NCI-H2196 (cell line): ENCODE results near the gene ATRNL1.

Source experiments
- DNase-seq: peaks from one replicate; lab custom pipeline; 2025; ENCODE audit not compliant: unreplicated experiment; lab: John Stamatoyannopoulos, UW

The ATRNL1 gene

GRCh38 chr10:115942101-115942500 is 848.9 kb downstream of the ATRNL1 start:
- no peak for DNase-seq

GRCh38 chr10:115944538-115944937 is 851.4 kb downstream of the ATRNL1 start:
- DNase-seq = no peak

- no peak for DNase-seq
Measured at GRCh38 chr10:115945701-115946445, 852.7 kb downstream of the ATRNL1 start.

GRCh38 chr10:115947104-115947503 is 853.9 kb downstream of the ATRNL1 start:
- no peak for DNase-seq

GRCh38 chr10:115948465-115948864 is 855.3 kb downstream of the ATRNL1 start:
- DNase-seq = no peak

- no peak for DNase-seq
Measured at GRCh38 chr10:115949282-115949844, 856.2 kb downstream of the ATRNL1 start.

GRCh38 chr10:115950320-115950719 is 857.2 kb downstream of the ATRNL1 start:
- no peak for DNase-seq

- DNase-seq = no peak
Measured at GRCh38 chr10:115951242-115951641, 858.1 kb downstream of the ATRNL1 start.

GRCh38 chr10:115953281-115953680 is 860.1 kb downstream of the ATRNL1 start:
- no peak for DNase-seq

GRCh38 chr10:115953968-115954367 is 860.8 kb downstream of the ATRNL1 start:
- DNase-seq = no peak

- DNase-seq = no peak
Measured at GRCh38 chr10:115956225-115957011, 863.3 kb downstream of the ATRNL1 start.

GRCh38 chr10:115957012-115957399 is 863.8 kb downstream of the ATRNL1 start:
- no peak for DNase-seq

GRCh38 chr10:115957786-115958442 is 864.7 kb downstream of the ATRNL1 start:
- no peak for DNase-seq

- no peak for DNase-seq
Measured at GRCh38 chr10:115963848-115964247, 870.7 kb downstream of the ATRNL1 start.

- no peak for DNase-seq
Measured at GRCh38 chr10:115964827-115965226, 871.7 kb downstream of the ATRNL1 start.

- no peak for DNase-seq
Measured at GRCh38 chr10:115965376-115965775, 872.2 kb downstream of the ATRNL1 start.

GRCh38 chr10:115968236-115968635 is 875.1 kb downstream of the ATRNL1 start:
- DNase-seq = no peak

GRCh38 chr10:115969591-115969990 is 876.4 kb downstream of the ATRNL1 start:
- no peak for DNase-seq

- DNase-seq = no peak
Measured at GRCh38 chr10:115971921-115972320, 878.8 kb downstream of the ATRNL1 start.

- no peak for DNase-seq
Measured at GRCh38 chr10:115972426-115972825, 879.3 kb downstream of the ATRNL1 start.

- DNase-seq = no peak
Measured at GRCh38 chr10:115974351-115974750, 881.2 kb downstream of the ATRNL1 start.
